HG03060 (cell line): ENCODE measurements around the gene LRCH1.

ENCODE experiments used
- ATAC-seq: cut with Tn5 transposase; IDR thresholded peaks from one replicate; pipeline ENCODE4 v1.9.1; 2021; ENCODE audit warnings: low read depth, moderate number of reproducible peaks; ENCODE audit not compliant: unreplicated experiment

Gene LRCH1

DNA sequence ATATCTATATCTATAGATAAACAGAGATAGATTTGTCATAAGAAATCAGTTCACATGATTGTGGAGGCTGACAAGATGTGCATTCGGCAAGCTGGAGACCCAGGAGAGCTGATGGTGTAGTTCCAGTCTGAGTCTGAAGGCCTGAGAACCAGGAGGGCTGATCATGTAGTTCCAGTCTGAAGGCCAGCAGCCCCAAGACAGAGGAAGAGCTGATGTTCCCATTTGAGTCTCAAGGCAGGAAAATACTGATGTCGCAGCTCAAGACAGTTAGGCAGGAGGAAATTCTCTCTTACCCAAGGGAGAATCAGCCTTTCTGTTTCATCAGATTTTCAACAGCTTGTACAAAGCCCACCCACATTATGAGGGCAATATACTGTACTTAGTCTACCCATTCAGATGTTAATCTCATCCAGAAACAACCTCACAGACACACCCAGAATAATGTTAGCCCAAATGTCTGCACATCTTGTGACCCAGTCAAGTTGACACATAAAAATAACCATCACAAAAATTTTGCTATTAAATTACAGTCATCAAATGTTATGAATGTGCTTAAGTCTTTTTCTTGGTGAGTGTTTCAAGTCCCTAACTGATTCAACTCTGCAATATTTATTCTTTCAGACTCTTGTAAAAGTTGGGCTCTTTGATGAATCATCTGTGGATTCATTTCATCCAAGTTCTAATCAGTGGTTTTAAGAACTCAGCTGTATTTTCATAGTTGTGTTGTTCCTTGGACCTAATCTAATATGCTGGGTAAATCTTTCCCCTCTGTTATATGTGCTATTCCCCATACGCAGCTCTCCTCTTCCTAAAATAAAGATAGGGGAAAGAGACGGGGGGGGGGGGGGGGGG, 22.7 kb upstream of the LRCH1 start:
- no peak for ATAC-seq

GRCh38 chr13:46531953-46532352, 21.0 kb upstream of the LRCH1 start:
- ATAC-seq = no peak

DNA sequence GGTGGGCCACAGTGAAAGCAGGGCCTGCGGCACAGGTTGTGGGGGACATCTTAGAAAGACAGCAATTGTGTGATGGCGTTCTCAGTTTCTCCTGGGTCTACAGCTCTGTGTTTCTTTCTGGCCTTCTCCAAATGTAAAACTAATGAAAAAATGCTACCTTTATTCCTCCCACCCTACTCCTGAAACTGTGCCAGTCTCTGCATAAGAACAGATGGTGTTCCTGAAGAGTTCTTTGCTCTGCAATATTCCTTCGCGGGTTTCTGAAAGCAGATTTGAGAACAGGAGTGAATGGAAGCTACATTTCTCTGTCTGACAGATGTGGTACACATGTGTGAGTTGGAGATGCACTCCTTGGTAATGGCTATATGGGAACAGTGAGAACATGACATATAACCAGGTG, 18.0 kb upstream of the LRCH1 start:
- no peak for ATAC-seq

DNA sequence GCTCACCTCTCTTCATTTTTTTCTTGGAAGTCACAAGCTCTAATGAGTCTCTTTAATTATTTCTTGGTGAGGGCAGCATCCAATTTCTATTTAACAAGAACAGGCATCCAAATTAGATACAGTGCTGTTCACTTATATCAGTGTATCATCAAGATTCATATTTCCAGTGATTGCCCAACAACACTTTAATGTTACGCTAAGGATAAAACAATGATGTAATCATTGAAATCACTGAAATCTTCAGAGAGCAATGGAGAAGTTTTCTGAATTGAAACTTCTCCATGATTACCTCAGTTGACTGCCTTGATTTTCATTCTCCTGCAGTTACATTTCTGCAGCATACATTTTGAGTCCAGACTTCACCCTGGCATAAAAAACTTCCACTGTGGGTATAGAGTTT, 17.1 kb upstream of the LRCH1 start:
- ATAC-seq = no peak

DNA sequence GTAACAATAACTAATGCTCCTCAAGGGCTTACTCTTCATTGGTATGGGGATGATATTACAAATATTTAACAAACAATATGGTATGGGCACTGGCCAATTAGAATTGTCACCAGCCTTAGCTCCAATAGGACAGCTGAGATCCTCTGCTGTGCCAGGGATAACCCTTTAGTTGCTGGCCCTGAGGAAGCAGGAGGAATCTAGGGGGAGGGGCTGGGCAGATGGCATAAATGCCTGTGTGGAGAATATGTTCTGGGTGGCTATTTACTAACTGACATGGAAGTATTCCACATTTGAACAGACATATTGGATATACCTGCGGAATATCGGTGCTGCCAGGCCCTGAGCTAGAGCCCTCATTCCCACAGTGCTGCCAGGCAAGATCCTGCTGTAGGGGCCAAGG, 16.6 kb upstream of the LRCH1 start:
- ATAC-seq = no peak

- ATAC-seq = no peak
Measured at GRCh38 chr13:46539231-46539630, 13.7 kb upstream of the LRCH1 start.

- no peak for ATAC-seq
Measured at GRCh38 chr13:46541210-46541609, 11.8 kb upstream of the LRCH1 start.

DNA sequence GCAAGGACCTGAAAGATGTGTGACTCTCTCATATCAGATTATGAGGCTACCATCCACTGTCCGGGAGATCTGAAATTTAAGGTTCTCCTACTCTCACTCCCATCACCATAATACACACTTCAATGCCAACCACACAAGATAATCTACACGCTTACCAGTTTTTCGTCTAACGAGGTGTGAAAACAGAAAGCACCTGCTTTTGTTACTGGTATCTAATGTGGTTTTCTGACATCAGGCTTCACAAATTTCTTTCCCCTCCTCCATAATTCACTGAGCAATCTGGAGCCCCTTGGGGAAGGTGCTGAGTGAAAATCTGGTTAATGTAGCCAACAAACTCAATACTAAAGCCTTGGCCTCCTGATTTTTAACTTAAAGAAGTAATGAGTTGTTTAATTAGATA, 10.1 kb upstream of the LRCH1 start:
- ATAC-seq = no peak

GRCh38 chr13:46543287-46543686, 9.7 kb upstream of the LRCH1 start:
- ATAC-seq = no peak

DNA sequence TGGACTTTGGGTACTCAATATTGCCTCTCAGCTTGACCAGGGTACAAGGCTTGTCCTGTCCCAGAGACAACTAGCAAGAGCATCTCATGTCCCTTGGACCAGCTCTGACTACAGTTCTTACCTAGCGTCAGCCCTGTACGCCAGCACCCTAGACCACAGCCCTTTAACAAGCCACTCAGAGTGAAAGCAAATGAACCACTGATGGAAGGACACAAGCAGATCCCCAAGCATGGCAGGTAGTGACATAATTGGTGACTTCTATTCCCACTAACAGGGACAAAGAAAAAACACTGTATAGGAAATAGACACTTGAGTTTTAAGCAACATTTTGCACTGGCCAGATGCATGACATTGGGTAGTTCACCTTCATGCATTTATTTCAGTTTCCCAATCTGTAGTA, 8.8 kb upstream of the LRCH1 start:
- no peak for ATAC-seq

DNA sequence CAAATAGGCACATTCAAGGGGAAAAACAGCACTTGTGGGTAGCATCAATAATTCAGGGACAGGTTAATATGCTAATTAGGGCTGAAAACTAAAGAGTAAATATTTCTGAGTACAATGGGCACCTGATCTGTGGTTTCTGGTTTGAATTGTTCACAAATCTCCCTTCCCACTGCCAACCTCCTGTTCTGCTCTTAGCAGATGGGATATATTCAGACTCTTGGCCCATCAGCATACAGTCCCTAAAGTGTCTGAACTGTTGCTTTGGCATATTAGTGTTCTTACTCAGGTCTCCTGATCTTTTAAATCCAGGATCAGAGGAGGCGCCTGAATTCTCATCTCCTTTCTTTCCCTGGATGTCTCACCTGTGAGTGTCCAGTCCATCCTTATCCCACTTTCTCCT, 8.2 kb upstream of the LRCH1 start:
- ATAC-seq = no peak

- no peak for ATAC-seq
Measured at GRCh38 chr13:46546084-46546768, 6.7 kb upstream of the LRCH1 start.

DNA sequence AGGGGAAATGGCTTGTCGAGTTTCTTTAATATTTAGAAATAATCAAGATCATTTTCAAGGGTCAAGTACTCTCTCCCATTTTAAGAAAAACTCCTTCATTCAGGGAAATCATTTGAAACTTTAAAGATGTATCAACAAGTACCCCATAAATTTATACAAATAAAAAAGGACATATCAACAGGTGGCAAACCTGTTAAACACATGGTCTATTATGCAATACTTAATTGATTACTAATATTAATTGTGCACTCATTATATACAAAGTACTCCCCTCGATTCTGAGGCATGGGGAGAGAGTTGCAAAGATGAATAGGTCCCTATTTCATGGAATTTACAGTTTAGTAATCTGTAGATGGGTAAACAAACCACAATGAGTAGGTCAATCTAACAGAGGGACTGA, 2.1 kb upstream of the LRCH1 start:
- no peak for ATAC-seq

DNA sequence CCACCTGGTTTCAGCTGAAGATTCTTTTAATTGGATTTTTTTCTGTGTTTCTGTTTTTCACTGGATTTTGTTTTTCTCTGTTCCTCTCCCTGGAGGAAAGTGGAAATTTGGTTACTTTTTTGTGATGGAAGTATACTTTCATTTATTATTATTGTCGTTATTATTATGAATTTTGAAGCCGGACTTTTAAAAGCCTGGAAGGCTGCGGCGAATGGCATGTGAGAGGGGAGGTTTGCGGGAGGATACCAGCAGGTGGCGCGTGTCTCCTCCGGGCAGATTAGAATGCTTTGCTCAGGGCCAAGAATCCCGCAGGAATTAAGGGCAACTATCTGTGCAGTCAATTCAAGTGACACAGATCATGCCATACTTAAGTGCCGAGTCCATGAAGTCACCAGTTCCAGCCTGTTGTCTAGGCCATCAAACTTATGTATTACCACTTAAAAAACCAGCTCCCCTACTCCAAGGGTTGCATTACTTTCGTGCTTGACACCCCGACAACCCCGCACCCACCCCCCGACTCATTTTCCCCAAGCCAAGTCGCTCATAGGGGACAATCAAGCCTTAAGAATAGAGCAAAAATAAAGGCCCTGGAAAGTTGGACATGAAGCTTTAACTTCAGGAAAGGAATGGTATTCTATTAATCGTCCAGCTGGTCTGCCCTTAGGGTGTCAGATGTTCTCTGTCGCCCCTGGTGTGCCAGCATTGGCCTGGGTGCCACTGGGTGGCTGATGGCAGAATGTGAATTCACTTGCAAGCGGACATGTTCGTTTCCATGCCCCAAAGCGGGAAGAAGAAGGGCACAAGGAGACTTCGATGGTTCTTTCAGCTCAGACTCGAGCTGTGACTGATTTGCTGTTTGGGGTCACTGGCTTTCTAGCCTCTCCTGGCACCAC, 1.3 kb upstream of the LRCH1 start:
- ATAC-seq = no peak

- no peak for ATAC-seq
Measured at GRCh38 chr13:46552303-46552682, 677 bp upstream of the LRCH1 start.

DNA sequence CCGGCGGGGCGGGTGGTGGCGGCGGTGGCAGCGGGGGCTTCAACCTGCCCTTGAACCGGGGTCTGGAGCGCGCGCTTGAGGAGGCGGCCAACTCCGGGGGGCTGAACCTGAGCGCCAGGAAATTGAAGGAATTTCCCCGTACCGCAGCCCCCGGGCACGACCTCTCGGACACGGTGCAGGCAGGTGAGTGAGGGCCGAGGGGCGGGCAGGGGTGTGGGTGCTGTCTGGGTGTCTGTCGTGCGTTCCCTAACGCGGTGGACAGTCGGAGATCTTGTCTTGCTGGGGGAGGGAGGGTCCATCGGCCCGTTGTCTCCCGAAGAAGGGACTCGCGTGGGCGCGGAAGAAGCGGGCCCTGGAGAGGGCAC, 533 bp downstream of the LRCH1 start:
- ATAC-seq = no peak

- ATAC-seq = no peak
Measured at GRCh38 chr13:46553886-46554858, 1.2 kb downstream of the LRCH1 start.

DNA sequence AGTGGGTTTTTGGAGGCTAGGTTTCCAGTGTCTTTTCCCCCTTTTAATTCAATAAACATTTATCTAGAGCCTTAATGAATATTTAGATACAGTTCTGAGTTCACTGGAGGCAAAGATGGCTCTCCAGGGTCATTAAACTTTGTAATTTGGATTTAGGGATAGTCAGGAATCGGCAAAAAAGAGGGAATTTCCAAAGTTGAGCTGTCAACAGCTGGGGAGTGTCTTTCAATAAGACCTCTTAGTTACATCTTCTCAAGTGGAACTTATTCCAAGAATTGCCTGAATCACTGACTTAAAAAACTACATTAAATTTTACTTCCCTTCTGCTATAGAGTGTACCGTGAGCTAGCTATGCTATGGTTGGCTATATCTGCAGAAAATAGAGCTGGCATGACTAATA, 2.0 kb downstream of the LRCH1 start:
- no peak for ATAC-seq

- ATAC-seq = no peak
Measured at GRCh38 chr13:46555722-46556417, 2.9 kb downstream of the LRCH1 start.

DNA sequence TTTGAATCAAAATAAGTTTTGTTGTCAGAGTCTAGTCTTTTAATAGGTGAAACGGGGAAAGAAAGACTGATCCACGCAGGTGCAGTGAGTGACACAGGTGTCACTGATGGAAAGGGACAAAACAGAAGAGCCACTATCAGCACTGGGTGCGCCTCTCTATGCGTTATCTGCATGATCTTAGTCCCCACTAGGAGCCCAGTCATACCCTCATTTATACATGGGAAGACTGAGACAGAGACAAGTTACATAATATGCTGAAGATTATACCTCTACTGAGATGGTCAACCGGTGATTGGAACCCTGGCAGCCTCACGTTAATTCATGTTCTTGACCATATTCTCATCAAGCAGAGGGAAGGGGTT, 3.4 kb downstream of the LRCH1 start:
- no peak for ATAC-seq
